Stimulated activated CD4-positive, alpha-beta T cell treated with anti-CD3 and anti-CD28 coated beads, Interleukin-4, amount 100 ng/mL, for 48 hours (primary cell): ENCODE results near the gene GALP.
"Not testable (repeated sequence)": the region's sequence is repeated elsewhere in the genome, so short reads cannot be mapped to it uniquely, and the experiment has no call there.

Experiments used
- DNase-seq, 2 donors: peaks; one replicate each; pipeline ENCODE4 v3.0.0-alpha.2; 2020; ENCODE audit warnings: low read depth in 2 of 2

The GALP gene

GRCh38 chr19:56148096-56148495 is 27.7 kb upstream of the GALP start:
- no peak for DNase-seq

- DNase-seq, result not testable (repeated sequence)
These were observed 26.7 kb upstream of the GALP start for GRCh38 chr19:56148955-56149655.

- DNase-seq, result no peak
These were observed 26.2 kb upstream of the GALP start for GRCh38 chr19:56149656-56150038.

- DNase-seq, result no peak
These were observed 25.4 kb upstream of the GALP start for GRCh38 chr19:56150358-56150757.

GRCh38 chr19:56152644-56153043 is 23.2 kb upstream of the GALP start:
- DNase-seq, result no peak

GRCh38 chr19:56153507-56153906 is 22.3 kb upstream of the GALP start:
- DNase-seq, result no peak

GRCh38 chr19:56155124-56155687 is 20.6 kb upstream of the GALP start:
- DNase-seq, result no peak

- DNase-seq, result no peak
These were observed 19.0 kb upstream of the GALP start for GRCh38 chr19:56156768-56157167.

- no peak for DNase-seq
These were observed 17.5 kb upstream of the GALP start for GRCh38 chr19:56158170-56158757.

GRCh38 chr19:56159009-56159559 is 16.7 kb upstream of the GALP start:
- no peak for DNase-seq

- DNase-seq, result no peak
These were observed 16.1 kb upstream of the GALP start for GRCh38 chr19:56159622-56160271.

- DNase-seq, result no peak
These were observed 14.3 kb upstream of the GALP start for GRCh38 chr19:56161534-56161933.

GRCh38 chr19:56162258-56162657 is 13.6 kb upstream of the GALP start:
- no peak for DNase-seq

- no peak for DNase-seq
These were observed 12.7 kb upstream of the GALP start for GRCh38 chr19:56163097-56163496.

GRCh38 chr19:56167064-56167578 is 8.7 kb upstream of the GALP start:
- DNase-seq, result no peak

GRCh38 chr19:56170261-56170660 is 5.5 kb upstream of the GALP start:
- DNase-seq, result no peak

GRCh38 chr19:56174086-56174485 is 1.7 kb upstream of the GALP start:
- no peak for DNase-seq

GRCh38 chr19:56174550-56174949 is 1.3 kb upstream of the GALP start:
- DNase-seq, result no peak

GRCh38 chr19:56176310-56176709 is 502 bp downstream of the GALP start:
- DNase-seq, result not testable (repeated sequence)

GRCh38 chr19:56176881-56177280 is 1.1 kb downstream of the GALP start:
- no peak for DNase-seq

GRCh38 chr19:56177564-56178243 is 1.9 kb downstream of the GALP start:
- DNase-seq, result no peak

- no peak for DNase-seq
These were observed 14.0 kb downstream of the GALP start for GRCh38 chr19:56189785-56190184.
